GM18507 (cell line): ENCODE measurements around the gene CCL2.

Experiments
- DNase-seq: peaks from one replicate; pipeline ENCODE4 v3.0.0; 2011; ENCODE audit warnings: low read depth; ENCODE audit not compliant: insufficient read length; ENCODE audit errors: extremely low spot score
- FAIRE-seq: peaks from 2 replicates; lab custom pipeline; 2011; peaks lifted over from hg19 to GRCh38; lab: Jason Lieb, UNC

Gene CCL2

DNA sequence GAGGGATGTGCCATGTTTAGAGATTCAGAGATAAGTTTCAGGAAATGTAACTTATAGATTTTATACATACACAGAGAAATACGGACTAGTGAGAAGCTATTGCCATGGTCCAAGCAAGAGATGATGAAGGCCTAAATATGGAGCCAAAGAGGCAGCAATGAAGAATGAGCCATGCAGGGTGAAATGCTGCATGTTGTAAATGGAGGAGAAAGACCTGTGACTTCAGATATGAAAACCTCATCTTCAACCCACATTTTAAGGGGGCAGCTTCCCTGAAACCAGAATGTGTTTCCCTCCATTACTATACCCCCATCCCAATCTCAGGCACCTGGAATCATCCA lies 2.9 kb downstream of the CCL2 start:
- no peak for DNase-seq

DNA sequence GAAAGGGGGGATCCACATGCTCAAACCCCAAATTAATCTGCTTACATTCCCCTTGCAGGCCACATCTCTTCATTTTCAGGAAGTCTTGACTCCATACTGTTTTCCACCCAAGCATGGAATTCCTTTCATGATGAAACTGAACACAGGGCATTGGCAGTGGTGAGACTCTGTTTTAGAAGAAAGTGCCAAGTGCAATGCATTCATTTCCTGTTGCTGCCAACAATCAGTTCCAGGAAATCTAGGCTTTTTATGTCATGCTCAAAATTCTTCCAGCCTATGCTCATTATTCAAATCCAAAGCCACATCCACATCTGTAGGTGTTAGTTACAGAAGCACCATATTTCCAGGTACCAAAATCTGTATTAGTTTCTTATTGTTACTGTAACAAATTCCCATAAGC lies 4.1 kb downstream of the CCL2 start:
- FAIRE-seq, result no peak

More for the DNA sequence above, 2.9 kb downstream of the CCL2 start:
- FAIRE-seq, result no peak

DNA sequence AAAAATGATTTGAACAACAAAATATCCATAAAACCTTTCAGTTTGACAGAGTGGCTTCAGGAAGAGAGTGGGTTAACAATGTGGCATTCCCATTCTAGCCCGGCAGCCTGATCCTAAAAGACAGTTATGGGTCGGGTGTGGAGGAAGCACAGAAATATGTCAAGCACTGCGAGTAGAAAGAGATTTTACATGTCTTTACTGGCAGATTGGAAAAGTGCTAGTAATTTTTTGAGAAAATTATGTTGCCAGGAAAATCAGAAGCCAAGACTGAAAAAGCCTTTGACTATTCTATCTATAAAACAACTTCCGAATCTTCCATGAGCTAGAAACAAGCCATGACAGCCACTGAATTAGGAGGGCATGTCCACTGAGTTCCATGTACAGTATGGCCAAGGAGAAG lies 5.8 kb downstream of the CCL2 start:
- DNase-seq (no peak), FAIRE-seq (no peak)

More for the DNA sequence above, 4.1 kb downstream of the CCL2 start:
- no peak for DNase-seq

DNA sequence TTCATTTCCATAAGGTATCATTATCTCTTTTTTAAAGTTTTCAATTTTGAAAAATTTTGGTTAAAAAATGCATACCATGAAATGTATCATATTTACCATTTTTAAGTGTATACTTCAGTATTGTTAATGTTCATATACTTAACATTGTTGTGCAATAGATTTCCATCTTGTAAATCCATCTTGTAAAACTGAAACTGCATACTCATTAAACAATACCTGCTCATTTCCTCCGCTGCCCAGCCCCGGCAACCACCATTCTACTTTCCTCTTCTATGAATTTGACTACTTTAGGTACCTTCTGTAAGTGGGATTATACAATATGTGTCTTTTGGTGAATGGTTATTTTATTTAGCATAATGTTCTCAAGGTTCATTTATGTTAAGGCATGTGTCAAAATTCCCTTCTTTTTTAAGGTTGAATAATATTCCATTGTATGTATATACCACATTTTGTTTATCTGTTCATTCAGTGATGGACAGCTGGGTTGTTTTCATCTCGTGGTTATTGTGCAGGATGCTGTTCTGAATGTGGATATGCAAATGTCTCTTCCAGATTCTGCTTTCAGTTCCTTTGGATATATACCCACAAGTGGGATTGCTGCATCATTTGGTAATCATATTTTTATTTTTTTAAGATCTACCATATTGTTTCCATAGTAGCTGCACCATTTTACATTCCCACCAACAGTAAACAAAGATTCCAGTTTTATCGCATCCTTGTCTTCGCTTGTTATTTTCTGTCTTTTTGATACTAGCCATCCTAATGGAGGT lies 6.7 kb downstream of the CCL2 start:
- DNase-seq (no peak), FAIRE-seq (no peak)

DNA sequence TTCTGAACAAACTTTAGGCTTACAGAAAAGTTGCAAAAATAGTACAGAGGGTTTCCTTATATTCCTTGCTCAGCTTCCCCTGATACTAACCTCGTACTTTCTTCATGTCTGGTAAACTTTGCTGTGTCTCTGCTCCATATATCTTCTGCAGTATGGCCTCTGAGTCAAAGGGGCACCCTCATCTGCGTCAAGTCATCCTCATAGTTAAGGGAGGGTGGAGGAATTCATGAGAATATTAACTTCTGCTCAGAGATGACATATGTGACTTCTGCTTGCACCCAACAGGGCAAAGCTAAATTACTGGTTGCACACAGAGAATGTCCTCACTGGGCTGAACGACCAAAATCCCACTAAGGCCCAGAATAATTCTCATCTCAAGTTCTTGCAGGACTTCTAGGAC lies 10.6 kb downstream of the CCL2 start:
- no peak for FAIRE-seq
- DNase-seq, result no peak

DNA sequence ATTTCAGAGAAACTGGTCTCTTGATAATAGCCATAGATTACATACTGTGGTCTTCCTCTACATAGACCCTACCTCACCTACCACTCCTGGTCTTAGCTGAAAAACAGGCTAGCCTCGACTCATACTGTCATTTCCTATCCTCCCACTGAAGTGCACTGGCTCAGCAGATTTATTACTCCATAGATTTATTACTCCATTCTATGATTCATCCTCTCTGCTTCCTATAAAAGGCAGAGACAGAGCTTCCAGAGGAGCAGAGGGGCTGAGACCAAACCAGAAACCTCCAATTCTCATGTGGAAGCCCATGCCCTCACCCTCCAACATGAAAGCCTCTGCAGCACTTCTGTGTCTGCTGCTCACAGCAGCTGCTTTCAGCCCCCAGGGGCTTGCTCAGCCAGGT lies 14.9 kb downstream of the CCL2 start, which contains the start of gene CCL7:
Gene CCL7, plus strand, starts transcription at position 253 of the 400 bp plus-strand sequence. Its CDS starts 70 bp downstream, at position 323.
- DNase-seq, result no peak
- FAIRE-seq, result no peak

DNA sequence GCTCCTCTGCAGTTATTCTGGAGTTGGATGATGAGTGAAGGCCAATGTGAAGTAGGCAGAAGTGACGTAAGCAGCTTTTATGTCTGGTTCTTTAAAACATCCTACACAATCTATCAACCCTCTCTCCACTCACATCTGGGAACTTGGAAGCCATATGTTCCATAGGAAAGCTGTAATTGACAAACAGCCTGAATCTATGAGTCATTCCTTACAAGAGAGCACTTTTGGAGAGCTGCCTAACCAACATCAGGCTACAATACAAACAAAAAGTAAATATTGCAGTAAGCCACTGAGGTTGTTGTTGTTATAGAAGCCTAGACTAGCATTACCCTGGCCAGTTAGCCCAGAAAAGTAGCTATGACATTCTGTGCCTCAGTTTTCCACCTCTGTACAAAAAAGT lies 20.8 kb downstream of the CCL2 start:
- no peak for FAIRE-seq
- no peak for DNase-seq

DNA sequence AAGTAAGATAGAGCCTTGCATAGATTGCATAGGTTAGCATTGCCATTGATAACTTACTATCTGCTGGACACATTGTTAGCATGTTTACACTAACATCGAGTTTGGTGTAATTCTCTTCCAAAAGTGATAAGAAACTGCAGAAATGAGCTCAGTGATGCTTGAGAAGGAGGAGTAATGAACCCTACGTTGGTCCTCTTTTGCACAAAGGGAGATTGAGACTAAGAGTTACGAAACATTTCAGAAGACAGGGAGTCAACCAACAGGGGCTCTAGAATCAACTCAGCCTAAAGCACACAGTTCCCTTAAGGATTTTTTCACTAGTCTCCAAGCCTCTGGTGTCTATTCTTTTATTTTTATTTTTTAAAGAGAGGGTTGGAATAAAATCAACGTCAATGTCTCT lies 21.7 kb downstream of the CCL2 start:
- DNase-seq (no peak), FAIRE-seq (no peak)

DNA sequence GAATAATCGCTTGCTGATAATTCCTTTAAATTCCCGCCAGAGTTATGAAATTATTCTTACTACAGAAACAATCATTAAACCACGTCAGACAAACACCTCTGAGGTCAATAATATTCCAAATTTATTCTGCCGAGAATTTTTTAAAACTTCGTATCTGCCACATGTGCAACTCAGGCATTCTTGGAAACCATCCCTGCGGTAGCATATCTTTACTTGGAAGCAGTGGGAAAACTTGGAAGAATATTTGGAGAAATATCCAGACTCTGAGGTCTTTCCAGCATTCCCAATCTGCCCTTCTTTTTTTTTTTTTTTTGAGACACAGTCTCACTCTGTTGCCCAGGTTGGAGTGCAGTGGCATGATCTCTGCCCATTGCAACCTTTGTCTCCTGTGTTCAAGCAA lies 28.5 kb downstream of the CCL2 start:
- no peak for FAIRE-seq
- no peak for DNase-seq

DNA sequence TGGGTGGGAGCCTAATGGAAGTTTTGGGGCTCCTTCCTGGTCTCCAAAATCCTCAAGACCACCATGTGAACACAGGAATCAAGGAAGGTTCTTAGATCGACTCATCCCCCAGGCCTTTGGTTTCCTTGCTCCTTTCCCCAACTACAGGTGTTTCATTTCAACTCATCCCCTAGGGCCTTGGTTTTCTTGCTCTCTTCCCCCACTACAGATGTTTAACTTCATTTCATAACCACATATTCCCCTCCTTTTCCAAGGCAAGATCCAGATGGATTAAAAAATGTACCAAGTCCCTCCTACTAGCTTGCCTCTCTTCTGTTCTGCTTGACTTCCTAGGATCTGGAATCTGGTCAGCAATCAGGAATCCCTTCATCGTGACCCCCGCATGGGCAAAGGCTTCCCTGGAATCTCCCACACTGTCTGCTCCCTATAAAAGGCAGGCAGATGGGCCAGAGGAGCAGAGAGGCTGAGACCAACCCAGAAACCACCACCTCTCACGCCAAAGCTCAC lies 30.3 kb downstream of the CCL2 start, which contains the start of gene CCL11:
Gene CCL11, plus strand, starts transcription at position 457 of the 507 bp plus-strand sequence. CDS start 67 bp downstream, outside the sequence.
- DNase-seq (no peak), FAIRE-seq (no peak)

DNA sequence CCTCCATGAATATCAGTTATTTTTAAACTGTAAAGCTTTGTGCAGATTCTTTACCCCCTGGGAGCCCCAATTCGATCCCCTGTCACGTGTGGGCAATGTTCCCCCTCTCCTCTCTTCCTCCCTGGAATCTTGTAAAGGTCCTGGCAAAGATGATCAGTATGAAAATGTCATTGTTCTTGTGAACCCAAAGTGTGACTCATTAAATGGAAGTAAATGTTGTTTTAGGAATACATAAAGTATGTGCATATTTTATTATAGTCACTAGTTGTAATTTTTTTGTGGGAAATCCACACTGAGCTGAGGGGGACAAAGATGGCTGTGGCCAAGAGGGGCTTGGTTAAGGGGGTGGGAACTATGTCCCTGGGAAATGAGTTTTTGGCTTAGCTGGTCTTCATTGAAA lies 32.8 kb downstream of the CCL2 start:
- DNase-seq, result no peak
- FAIRE-seq, result no peak

DNA sequence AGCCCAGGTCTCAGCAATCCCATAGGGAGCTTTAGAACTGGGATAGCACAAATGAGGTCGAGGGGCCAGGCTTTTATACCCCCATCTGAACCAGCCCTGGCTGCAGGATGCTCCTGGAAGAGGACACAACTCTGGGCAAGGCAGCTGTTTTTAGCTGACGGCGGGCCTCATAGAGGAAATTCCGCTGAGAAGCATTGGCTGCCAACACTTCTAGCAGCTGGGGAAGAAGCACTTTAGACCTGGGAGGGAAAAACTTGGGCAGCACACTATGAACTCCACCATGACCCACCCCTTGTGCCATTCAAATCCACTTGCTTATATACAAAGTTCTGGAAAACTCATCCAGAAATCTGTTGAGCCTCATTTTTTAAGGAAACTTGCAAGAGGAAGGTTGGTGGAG lies 35.5 kb downstream of the CCL2 start:
- no peak for DNase-seq
- no peak for FAIRE-seq

DNA sequence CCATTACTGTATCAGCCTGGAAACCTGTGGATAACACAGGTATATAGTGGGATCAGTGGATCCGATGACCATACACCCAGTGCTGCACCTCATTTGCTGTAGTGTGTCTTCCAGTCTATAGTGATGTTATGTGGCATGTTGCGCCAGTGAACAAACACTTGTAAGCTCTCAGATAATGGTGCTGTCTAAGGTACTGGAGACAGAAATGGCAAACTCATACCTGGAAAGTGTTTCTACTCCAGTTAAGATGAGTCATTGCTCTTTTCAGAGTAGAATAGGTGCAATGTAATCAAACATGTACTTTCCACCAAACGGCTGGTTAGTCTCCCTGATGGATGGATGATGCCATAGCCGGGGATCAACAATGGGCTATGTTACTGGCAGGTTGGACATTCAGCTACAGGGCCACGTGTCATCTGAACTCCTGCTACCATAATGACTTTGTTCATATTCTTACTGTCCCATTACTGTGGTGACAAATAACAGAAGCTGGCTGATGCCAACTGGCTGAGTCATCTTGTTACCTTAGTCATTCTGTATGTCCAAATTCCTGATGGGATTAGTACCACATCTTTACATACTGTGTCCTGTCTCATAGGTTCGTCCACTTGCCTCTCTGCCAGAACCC lies 36.8 kb downstream of the CCL2 start:
- DNase-seq, result no peak
- FAIRE-seq, result no peak

DNA sequence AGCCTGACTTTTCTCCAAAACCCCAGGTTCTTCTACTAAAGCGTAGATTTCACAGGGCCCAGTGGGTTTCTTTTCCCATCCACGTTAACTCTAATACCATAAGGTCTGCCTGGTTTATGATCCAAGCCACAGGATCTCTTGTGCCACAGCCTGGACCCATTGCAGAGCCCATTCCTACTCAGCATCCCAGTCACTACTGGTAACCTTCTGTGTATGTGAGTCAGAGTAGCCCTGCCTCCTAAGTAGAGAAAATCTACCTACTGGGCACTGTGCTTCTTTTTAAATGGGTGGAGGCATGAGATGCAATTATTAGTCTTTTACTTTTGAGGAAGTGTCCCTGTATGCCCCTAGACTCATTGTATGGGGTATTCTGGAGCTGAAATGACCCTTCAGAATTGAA lies 43.9 kb downstream of the CCL2 start:
- DNase-seq (no peak), FAIRE-seq (no peak)

DNA sequence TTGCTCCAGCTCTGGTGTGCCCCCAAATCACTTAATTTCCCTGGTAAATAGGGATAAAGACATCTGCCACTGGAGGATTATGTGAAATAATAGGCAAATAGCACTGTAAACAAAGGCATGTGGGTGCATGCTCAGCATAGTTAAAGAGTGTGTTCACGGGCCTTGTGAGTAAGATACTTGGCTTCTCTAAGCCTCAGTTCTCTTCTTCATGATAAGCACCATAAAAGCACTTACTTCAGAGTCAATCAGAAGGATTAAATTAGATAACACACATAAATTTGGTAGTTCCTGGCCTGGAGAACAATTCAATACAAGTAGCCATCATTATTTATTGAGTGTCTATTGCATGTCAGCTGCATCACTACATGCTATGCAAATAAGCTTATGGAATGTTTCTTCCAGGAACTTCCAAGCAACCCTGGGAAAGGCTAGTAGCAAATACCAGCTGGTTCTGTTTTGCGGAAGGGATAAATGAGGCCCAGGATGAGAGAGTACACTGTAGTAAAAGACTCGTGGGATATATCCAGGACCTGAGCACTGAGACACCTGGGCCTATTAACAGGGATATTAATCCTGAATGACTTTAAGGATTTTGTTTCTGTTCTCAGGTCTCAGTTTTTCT lies 45.0 kb downstream of the CCL2 start:
- DNase-seq, result no peak

DNA sequence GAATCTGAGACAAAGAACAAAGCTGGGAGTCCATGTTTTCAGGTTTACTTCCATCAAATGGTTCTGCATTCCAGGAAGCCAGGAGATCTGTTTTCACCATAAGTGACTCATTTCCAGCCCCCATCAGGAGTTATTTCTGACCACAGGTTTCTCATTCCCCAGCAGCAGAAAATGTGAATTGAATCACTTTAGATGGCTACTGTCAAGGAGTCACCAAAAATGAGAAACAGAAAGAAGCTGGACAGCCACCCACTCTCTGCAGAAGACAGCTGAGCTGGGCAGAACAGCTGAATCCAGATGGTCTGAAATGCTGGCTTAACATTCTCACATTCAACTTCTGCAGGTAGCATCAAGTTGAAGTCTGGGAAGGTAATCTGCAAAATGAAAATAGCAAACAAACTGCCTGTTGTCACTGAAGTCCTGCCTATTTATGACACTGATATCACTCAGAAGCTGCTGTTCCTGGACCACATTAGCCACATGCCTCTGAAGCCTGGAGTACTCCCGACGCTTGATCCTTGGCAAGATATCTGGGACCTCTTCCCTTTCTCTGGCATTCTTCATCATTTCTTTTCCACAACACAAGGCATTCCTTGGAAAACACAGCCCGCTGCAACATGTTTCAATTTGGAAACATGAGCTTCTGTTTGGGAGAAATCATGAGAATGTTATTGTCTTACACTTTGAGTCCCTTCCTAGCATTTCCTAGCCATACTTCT lies 45.7 kb downstream of the CCL2 start:
- no peak for DNase-seq
- FAIRE-seq, result no peak

More for the DNA sequence above, 45.0 kb downstream of the CCL2 start:
- FAIRE-seq, result no peak

DNA sequence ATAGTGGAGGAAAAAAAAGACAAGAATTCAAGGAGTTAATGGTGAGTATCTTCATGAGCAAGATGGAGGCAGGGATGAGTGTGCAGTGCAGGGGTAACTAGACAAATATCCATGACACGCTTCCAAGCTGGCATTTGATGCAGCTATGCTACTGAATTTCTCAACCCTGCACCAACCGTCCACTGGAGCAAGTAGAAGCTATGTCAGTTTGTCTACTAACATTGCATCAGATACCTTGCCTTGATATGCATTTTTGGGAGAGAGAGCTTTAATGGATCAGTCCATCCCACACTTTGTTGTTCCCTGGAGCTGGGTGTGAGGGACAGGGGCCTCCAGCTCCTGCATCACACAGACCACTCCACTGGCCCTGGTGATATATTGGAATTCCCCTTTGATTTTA lies 46.9 kb downstream of the CCL2 start:
- FAIRE-seq (no peak), DNase-seq (no peak)

DNA sequence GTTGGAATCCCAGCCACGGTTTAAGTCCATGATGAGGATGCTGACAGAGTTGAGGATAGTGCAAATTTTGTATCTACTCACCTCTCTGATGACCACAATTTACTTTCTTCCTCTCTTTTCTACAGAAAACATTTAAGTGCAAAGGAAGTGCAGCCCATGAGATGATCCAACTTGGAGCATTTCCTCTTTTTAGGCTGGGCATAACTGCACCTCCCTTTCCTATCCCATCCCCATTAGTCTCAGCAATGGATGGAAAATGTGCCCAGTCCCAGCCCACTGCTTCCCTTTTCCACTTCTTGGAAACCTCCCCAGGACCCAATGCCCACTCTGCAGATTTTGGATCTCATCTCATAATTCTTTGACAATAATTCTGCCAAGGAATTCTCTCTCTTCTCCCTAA lies 47.6 kb downstream of the CCL2 start:
- no peak for DNase-seq
- no peak for FAIRE-seq

DNA sequence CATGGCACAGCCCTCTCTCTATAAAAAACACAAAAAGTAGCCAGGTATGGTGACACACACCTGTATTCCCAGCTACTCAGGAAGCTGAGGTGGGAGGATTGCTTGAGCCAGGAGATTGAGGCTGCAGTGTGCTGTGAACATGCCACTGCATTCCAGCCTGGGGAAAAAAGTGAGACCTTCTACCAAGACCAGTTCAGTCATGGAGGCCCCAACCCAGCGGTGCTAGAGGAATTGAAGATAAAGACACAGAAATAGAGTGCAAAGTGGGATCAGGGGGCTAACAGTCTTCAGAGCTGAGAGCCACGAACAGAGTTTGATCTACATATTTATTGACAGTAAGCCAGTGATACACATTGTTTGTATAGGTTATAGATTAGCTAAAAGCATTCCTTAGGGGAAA lies 48.5 kb downstream of the CCL2 start:
- DNase-seq (no peak), FAIRE-seq (no peak)

DNA sequence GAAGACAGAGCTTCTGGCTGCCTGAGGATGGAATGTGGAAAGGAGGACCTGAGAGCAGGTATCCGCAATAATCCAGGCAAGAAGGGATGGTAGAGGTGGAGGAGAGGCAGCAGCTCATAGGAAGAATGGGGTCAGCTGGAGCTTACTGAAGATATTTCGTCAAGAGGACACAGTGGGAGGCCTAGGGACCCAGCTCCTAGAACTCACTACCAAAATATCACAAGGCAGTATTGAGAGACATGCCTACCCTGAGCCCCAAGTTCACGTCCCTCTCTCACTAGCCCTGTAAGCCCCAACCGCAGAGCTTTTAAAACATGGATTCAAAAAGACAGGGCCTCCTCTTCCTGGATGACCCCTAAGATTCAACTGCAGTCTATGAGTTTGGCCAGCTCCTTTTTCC lies 50.0 kb downstream of the CCL2 start:
- DNase-seq (no peak), FAIRE-seq (no peak)
